Stimulated activated CD8-positive, alpha-beta memory T cell treated with anti-CD3 and anti-CD28 coated beads, Interleukin-2, amount 100 ng/mL, for 48 hours (primary cell): ENCODE data around the gene MRPL39.
A peak's percentile ranks its signal among the peaks of the same experiment; 100 is the strongest.

ENCODE experiments used
- DNase-seq, 2 donors: peaks; one replicate each; pipeline ENCODE4 v3.0.0-alpha.2; 2020; ENCODE audit warnings: low read depth in 2 of 2

The MRPL39 gene

DNA sequence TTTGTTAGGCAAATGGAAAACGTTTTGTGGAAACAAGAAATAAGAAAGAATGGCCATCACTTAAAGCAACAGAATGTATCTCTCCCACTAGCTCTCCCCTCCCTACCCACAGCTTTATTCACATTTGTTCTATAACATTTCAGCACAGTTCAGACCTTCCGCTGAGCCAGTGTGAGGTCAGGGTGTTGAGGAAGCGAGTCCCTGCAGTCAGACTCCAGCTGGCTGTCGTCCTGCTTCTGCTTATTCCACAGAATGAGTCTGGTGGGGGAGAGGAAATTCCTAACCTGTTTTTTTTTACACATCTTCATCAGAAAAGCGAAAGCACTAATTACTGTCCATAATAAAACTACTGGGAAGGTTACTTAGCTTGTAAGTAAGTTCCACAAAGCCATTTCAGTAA lies 39.0 kb downstream of the MRPL39 start:
- no peak for DNase-seq

DNA sequence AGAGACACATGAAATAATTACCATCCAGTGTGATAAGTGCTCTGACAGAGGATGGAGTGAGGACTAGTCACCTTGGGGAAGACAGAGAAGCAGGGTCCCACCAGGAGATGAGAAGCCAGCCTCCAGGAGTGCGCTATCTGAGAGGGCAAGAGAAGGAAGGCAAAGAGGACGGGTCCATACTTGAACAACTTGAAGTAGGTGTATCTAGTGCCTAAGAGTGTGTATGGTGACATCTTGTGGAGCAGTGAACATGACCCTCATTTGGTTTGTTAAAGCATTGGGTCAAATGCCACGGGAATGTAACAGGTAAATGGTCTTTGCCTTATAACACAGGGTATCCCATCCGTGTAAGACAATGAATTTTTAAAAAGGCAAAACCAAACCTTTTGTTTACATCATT lies 39.8 kb downstream of the MRPL39 start:
- DNase-seq, result no peak

GRCh38 chr21:25566645-25567044 lies 40.6 kb downstream of the MRPL39 start:
- no peak for DNase-seq

GRCh38 chr21:25565272-25566211 lies 41.7 kb downstream of the MRPL39 start:
- DNase-seq, result no peak

- DNase-seq, result no peak
These were observed 42.8 kb downstream of the MRPL39 start for GRCh38 chr21:25564349-25564948.

GRCh38 chr21:25563361-25564116 lies 43.7 kb downstream of the MRPL39 start:
- no peak for DNase-seq

DNA sequence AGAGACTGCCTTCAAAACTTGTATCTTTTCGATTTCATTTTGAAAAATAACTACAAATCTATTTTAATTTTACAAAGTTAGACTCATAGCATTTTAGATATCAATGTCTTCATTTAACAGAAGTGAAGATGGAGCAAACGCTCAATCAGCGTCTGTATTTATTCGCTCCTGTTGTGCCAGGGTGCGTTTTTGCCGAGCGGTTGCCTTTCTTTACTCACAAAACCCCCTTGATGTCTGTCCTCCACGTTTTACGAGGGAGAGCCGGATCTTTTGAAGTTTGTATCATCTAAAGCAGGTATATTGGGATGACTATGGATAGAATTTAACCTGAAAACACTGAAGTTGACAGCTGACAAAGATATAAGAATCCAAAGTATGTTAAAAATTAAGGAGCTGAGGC lies 44.6 kb downstream of the MRPL39 start:
- no peak for DNase-seq

GRCh38 chr21:25561668-25562641 lies 45.3 kb downstream of the MRPL39 start:
- DNase-seq, result peak; percentile 71 to 72

DNA sequence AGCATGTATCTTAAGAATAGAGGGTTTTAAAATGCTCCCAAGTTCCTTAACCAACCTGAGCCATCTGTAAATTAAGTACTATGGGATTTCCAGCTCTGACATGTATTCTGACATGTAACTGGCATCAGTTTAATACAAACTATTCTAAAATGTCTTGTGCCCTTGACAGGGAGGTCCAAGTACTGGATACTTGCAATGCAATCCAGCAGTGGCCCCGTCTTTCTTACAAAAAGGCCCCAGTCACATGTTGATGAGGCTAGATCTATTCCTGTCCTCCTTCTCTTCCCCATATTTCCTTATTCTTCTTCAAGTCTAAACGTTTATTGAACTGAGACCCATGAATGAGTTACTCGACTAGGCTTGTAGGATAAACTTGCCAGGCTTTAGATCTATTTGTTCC lies 46.4 kb downstream of the MRPL39 start:
- no peak for DNase-seq

DNA sequence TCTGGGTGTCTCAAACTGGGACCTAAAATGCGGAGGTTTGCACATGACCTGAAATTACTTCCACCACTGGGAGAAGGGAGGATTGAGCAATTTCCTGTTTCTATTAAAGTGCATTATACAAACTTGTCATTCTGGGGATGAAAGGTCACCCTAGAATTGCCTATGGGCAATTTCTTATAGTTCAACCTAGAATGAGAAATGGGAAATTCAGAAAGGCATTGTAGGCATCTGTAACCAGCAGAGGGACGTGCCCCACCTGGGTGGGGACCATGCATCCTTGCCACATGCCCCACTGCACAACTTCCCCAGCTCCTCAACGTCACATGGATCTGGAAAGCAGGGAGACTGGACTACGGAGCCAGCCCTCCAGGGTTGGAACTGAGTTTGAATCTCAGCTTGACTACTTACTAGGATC lies 47.0 kb downstream of the MRPL39 start:
- no peak for DNase-seq

DNA sequence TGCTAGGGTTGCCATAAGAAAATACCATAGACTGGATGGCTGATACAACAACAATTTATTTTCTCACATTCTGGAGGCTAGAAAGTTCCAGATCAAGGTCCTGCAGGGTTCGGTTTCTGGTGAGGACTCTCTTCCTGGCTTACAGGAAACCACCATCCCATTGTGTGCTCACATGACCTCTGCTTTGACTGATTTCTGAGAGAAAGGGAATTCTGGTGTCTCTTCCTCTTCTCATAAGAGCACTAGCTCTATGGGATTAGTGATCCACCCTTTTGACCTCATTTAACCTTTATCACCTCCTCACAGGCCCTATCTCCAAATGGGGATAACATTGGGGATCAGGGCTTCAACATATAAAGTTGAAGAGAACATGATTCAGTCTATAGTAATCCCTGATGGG lies 47.5 kb downstream of the MRPL39 start:
- no peak for DNase-seq

GRCh38 chr21:25558123-25558522 lies 49.2 kb downstream of the MRPL39 start:
- DNase-seq, result no peak

DNA sequence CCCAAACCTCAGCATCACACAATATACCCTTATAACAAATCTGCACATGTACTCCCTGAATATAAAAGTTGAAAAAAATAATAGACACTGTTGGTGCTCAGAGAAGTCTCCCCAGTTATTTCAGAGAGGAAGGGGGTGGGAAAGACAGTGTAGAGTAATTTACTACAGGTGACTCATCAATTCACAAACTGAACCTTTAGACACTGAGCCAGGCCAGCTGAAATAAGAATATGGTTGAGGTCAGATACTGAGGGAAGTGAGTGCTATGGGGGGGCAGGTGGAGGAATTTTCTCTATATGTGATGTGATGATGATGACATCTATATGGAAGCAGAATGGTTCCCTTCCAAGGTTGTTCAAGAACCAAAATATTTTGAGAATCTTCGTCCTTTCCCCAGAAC lies 50.1 kb downstream of the MRPL39 start:
- no peak for DNase-seq

DNA sequence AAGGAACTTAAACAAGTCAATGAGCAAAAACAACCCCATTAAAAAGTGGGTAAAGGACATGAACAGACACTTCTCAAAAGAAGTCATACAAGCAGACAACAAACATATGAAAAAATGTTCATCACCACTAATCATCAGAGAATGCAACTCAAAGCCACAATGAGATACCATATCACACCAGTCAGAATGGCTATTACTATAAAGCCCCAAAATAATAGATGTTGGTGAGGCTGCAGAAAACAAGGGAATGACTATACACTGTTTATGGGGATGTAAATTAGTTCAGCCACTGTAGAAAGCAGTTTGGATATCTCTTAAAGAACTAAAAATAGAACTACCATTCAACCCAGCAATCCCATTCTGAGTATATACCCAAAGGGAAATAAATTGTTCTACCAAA lies 51.2 kb downstream of the MRPL39 start:
- no peak for DNase-seq

DNA sequence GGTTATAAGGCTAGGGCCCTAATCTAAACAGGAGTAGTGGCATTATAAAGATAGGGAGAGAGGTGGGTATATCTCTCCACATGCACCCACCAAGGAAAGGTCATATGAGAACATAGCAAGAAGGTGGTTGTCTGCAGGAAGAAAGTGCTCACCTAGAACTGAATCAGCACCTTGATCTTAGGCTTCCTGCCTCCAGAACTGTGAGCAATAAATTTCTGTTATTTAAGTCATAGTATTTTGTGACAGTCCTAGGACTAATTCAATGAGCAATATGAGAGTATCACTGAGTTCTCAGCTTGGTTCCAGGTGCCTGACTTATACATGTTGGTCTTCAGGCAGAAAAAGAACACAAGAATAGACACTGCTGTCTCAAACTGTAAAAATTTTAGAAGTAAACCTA lies 51.8 kb downstream of the MRPL39 start:
- no peak for DNase-seq

- DNase-seq, result no peak
These were observed 54.4 kb downstream of the MRPL39 start for GRCh38 chr21:25552856-25553255.

GRCh38 chr21:25551569-25551968 lies 55.7 kb downstream of the MRPL39 start:
- DNase-seq, result no peak

DNA sequence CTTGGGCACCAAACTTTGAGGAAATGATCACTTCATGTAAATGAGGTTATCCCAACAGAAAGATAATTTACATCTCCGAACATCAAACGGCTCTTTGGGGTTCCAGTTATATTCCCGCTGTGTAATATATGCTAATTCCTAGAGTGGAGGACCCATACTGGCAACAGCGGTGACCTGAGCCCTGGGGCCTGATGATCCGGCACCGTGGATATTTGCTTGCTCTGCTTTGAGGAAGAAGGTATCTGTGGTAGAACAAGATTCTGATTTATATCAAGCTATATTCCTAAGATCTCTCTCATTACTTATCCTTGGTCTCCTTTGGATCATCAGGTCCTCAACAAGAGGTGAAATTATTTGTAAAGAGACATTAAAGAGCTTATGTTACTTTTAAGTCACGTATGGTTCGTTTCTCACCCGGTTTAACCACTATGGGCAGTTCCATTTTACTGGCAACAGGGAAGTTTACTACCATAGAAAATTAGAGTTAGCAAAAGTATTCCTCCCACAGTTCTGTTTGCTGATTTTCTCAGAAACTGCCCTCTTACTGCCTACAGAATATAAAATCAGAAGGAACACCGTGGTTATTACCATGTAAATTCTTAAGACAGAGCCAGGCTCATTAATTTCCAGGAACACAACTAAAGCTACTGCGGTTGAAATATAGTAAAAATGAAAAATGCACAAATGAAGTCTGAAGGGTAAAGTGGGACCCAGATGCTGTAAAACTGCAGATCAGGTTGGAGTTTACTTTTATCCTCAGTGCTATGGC lies 56.7 kb downstream of the MRPL39 start:
- no peak for DNase-seq

GRCh38 chr21:25541042-25541441 lies 66.2 kb downstream of the MRPL39 start:
- DNase-seq, result no peak

GRCh38 chr21:25539606-25540005 lies 67.7 kb downstream of the MRPL39 start:
- DNase-seq, result no peak

GRCh38 chr21:25537174-25537573 lies 70.1 kb downstream of the MRPL39 start:
- no peak for DNase-seq
